Measurements from ENCODE around the gene EVC2.
A peak's percentile ranks its signal among the peaks of the same experiment; 100 is the strongest.
"Not testable (repeated sequence)": the region's sequence is repeated elsewhere in the genome, so short reads cannot be mapped to it uniquely, and the experiment has no call there.

EVC2 gene

GRCh38 chr4:5746829-5747737 is 38.7 kb upstream of the EVC2 start:
- no peak for DNase-seq

GRCh38 chr4:5746250-5746649 is 37.9 kb upstream of the EVC2 start:
- no peak for DNase-seq

DNA sequence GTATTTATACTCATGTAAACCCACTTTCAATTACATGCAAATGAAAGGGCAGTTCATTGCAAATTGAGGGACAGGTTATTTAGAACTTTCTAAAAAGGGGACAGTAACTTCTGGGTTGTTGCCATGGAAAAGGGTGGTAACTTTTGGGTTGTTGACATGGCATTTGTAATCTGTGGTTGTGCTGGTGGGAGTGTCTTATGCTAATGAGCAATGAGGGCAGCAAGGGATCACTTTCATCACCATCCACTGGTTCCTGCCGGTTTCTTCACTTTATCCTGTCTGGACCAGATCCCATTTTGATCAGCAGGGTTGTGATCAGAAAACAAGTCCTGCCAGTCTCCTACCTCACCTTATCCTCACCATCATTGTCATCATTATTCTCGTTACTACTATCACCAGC is 34.6 kb upstream of the EVC2 start:
- DNase-seq: no peak

GRCh38 chr4:5742388-5742787 is 34.0 kb upstream of the EVC2 start:
- no peak for DNase-seq

GRCh38 chr4:5738061-5738460 is 29.7 kb upstream of the EVC2 start:
- DNase-seq: no peak

- DNase-seq: no peak
These were observed 27.1 kb upstream of the EVC2 start for GRCh38 chr4:5735463-5735862.

GRCh38 chr4:5734853-5735252 is 26.5 kb upstream of the EVC2 start:
- DNase-seq: peak in 3 of 58 donors; percentile 2 to 12 (median 10)

- DNase-seq: no peak
These were observed 23.8 kb upstream of the EVC2 start for GRCh38 chr4:5732158-5732557.

DNA sequence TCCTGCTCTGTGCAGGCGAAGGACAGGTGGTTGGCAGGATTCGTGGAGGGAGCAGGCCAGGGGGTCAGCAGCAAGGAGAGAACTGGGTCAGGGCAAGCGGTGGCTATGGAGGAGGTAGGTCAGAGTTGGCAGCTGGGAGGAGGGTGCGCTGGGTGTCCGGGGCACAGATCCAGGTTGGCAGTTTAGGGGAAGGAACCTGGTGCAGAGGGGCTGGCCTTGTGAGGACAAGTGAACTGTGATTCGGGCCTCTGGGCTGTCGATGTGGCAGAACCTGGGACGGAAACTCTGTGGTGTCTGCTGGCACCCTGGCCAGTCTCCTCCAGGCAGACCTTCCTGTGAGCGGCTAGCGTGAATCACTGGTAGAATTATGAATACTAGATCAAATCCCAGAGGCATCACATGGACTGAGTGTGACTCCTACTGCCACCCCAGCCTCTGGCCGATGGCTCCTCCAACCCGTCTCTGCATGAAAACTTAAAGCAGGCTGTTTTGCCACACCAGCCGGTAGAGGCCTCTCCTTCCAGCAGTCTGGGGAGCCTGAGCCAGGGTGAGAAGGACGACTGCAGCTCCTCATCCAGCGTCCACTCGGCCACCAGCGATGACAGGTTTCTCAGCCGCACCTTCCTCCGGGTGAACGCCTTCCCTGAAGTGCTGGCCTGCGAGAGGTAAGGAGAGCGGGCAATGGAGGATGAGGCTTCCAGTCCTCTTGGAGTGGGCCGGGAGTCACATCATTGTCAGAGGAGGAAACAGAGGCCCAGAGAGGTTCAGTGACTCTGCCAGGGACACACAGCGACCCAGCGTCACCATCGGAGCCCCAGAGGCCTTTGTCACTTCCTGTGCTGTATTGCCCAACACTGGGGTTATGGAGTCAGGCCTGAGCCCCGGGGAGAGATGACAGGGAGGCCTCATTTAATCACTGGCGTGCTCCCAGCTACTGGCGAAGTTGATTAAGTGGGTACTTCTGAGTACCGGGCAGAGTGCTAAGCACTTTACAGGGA is 22.9 kb upstream of the EVC2 start:
- no peak for DNase-seq

DNA sequence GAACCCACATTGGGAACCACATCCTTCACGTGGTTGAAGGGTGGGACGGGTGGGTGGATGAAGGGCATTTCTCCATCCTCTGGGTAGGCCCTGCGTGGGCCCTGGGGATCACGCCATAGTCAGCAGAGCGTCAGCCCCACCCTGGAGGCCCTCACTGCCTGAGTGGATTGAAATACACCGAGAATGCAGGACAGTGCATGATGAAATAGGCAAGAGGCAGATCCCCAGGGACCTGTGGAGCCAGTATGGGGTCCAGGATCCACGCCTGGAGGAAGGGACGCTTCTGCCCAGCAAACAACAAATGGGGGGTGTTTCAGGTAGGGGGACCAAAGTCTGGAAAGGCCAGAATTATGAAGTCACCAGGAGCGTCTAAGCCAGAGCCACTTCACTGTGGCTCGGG is 22.1 kb upstream of the EVC2 start:
- no peak for DNase-seq

- not testable (repeated sequence) for DNase-seq
These were observed 20.1 kb upstream of the EVC2 start for GRCh38 chr4:5728412-5728811.

DNA sequence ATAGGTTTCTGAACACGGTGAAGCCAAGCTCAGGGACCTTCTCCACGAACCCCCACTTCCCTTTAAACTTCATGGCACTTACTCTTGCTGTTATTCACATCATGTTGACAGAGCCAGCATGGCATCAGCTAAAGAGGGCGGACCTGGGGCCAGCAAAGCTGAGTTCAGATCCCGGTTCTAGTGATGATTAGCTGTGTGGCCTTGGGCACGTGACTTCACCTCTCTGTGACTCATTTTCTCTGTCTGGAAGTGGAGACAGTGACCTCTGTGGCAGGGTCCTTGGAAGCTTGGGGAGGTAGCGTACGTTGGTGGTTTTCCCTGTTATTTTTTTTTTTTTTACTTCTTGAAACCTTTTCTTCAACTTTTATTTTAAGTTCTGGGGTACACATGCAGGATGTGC is 16.0 kb upstream of the EVC2 start:
- DNase-seq: no peak

DNA sequence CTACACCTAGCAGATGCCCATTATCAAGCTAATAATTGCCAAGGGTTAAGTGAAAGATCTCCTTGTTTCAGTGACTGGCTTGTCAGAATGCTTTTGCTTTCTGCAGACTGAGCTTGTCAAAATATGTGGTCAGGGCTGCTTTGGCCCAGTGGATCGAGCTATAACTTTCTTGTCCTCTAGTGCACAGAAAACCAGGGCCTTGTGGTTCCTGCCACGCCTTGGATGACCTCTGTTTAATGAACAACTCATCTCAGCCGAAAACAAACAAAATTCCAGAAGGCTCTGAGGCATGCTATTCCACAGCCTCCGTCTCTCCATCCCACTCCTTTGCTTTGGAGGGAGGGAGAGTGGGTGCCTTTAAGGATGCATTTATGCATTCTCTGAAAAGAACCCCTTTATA is 14.0 kb upstream of the EVC2 start:
- no peak for DNase-seq

DNA sequence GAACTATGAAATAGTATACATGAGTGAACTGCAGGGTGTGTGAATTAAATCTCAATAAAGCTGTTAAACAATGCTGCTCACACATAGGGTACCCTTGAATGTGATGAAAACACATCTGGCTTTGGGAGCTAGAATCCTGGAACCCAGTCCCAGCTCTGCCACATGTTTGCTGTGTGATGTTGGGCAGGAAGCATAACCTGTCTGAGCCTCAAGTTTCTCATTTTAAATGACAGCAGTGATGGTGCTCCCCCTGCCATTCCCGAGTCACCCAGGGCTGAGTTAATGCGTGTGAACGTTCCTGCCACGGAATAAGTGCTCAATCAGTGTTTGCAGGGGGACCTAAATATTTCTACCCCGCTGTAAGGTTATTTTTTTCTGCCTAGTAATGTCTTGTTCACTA is 13.6 kb upstream of the EVC2 start:
- no peak for DNase-seq

DNA sequence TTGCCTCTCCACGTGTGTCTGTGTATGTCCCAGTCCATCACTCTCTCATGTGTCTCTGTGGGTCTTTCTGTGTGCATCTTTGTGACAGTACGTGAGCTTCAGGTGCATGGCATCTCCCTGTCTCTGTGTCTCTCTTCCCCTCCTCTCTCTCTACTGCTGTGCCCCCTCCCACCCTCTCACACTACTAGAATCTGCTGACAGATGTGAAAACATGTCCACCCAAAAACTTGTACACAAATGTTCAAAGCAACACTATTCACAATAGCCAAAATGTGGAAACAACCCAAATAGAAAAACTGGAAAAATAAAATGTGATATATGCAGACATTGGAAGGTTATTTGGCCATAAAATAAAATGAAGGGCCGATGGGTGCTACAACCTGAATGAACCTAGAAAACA is 12.6 kb upstream of the EVC2 start:
- no peak for DNase-seq

GRCh38 chr4:5720157-5720850 is 11.9 kb upstream of the EVC2 start:
- DNase-seq: no peak

- no peak for DNase-seq
These were observed 11.1 kb upstream of the EVC2 start for GRCh38 chr4:5719350-5720055.

DNA sequence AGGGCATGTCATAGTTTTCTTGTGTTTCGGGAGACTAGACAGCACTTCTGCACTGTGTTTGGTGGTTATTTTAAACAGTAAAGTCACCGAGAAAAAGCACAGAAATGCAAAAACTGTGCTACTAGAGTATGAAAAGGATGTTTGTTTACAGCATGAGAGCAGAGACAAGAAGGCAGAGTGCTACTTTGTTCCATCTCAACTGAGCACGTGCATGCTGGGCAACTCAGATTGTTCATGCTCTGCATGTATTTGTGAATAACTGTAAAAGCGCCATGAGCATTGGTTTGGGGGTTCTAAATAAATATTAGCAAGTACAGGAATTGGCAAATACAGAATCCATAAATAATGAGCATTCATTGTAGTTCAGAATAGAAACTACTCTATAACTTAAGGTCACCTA is 10.1 kb upstream of the EVC2 start:
- no peak for DNase-seq

DNA sequence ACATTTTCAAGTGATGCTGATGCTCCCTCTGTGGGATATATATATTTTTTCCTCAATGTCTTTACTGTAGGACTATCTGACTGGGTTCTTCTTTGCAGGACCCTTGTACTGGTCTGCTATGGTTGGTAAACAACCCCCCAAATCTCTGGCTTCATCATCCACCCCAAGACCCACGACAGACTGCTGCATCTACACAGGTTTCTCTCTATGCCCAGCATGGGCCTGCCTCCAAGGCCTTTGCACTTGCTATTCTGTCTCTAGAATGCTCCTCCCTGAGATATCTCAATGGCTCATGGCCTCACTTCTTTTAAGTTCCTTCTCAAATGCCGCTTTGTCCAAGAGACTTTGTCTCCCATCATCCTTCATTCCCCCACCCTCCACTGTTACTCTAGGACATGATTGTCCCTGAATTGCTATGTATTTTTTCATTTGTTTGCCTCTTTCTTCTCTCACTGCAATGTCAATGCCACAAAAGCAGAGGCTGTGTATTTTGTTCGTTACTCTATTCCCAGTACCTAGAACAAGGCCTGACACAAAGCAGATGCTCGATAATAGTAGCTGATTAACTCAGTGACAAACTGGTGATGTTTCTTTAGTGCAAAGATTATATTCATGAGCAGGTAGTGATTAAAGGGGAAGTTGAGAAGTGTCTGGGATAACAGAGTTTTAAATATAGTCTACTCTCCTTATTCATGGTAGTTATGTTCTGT is 9.2 kb upstream of the EVC2 start:
- DNase-seq: no peak

DNA sequence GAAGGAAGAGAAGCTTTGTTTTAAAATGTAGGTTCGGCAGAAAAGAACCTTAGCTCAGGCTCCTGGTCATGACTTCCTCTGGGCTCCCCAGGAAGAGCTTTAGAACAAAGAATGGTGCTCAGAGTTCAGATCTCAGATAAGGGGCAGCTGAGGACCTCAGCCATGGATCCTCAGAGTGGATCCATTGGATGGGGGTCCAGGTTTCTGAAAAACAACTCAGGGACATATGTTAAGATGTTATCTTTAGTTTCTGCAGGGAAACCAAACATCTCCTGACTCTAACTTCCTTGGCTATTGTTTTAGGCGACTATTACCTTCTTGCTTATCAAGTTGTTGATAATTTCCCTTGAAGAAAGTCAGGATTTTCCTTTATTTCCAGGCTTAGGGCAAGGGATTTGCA is 8.0 kb upstream of the EVC2 start:
- DNase-seq: no peak

Measured in anterior cingulate cortex (tissue), 58 donors.